ENCODE results near the gene RUNX3. TPM values are rescaled to one million over a fixed set of nuclear protein-coding genes. Genes with fewer than 3 reads are reported as not detected.

RUNX3 gene
- total RNA-seq, 2 donors from 2014 or later: 6.8 to 8.5 TPM

DNA sequence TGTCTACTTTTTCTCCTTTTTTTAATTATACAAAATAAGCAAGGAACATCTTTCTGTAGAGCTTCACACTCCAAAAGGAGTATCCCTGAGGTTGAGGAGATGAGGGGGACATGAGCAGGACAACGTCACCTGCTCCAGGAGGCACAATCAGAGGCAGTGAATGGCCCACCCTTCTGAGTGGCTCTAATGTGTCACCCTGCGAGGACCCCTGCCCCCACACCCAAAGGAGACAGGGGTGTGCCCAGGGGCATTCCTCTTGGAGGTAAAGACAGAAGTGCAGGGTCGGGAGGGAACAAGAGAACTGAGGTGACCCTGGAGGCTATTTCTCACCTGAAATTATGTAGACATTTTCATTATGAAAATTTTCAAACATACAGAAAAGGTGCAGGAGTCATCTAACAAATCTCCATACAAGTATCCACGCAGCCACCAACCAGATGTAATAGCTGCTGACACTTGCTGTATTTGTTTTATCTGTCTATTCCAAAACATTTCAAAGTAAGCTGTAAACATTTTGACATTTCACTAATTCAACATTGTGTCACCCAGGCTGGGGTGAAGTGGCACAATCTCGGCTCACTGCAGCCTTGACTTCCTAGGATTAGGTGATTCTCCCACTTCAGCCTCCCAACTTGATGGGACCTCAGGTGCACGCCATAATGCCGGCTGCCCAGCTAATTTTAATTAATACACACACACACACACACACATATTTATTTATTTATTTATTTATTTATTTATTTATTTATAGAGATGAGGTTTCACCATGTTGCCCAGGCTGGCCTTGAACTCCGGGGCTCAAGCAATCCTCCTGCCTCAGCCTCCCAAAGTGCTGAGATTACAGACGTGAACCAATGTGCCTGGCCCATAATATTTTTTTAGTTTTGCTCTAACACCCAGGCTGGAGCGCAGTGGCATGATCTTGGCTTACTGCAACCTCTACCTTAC lies 70.7 kb downstream of the RUNX3 start:
- no peak for DNase-seq (ENCODE audit: low spot score)
- no peak overlapping the region for H3K4me3 ChIP-seq
- no peaks in the 10 kb centered on the region for H3K4me1 ChIP-seq (ENCODE audit: control insufficient read depth in 1 of 2, low read depth in 2 of 2)
- no peak for ATAC-seq (ENCODE audit: insufficient number of reproducible peaks, low FRiP score, low read depth)
- TF ChIP-seq, protein P1, sequence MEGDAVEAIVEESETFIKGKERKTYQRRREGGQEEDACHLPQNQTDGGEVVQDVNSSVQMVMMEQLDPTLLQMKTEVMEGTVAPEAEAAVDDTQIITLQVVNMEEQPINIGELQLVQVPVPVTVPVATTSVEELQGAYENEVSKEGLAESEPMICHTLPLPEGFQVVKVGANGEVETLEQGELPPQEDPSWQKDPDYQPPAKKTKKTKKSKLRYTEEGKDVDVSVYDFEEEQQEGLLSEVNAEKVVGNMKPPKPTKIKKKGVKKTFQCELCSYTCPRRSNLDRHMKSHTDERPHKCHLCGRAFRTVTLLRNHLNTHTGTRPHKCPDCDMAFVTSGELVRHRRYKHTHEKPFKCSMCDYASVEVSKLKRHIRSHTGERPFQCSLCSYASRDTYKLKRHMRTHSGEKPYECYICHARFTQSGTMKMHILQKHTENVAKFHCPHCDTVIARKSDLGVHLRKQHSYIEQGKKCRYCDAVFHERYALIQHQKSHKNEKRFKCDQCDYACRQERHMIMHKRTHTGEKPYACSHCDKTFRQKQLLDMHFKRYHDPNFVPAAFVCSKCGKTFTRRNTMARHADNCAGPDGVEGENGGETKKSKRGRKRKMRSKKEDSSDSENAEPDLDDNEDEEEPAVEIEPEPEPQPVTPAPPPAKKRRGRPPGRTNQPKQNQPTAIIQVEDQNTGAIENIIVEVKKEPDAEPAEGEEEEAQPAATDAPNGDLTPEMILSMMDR (IDR thresholded peaks at IDR 0.05): no peak
- no peak overlapping the region for H3K27ac ChIP-seq
- no peaks in the 10 kb centered on the region for H3K9me3 ChIP-seq
- H3K27me3 ChIP-seq (replicated peaks; ENCODE audit: insufficient read depth): no peaks in the 10 kb centered on the region
- H3K36me3 ChIP-seq: no peaks in the 10 kb centered on the region

DNA sequence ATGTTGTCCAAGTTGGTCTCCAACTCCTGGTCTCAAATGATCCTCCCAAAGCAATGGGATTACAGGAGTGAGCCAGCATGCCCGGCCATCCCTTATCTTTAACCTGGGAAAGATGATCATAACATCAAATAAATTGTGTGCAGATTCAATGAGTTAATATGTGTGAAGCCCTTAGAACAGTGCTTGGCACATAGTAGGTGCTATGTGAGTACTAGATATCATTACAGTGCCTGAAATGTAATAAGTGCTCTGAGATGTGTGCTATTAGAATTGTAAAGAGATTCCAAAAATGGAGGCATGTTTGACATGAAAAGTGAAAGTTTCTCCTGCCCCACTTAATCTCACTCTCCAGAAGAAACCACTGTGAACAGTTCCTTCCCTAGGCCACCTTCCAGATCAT lies 71.8 kb downstream of the RUNX3 start:
- Histone ChIP-seq H3K27me3 (replicated peaks; ENCODE audit: insufficient read depth) (no peaks in the 10 kb centered on the region), H3K4me3 (no peak overlapping the region), H3K4me1 (ENCODE audit: control insufficient read depth in 1 of 2, low read depth in 2 of 2) (no peaks in the 10 kb centered on the region), H3K27ac (no peak overlapping the region), H3K9me3 (no peaks in the 10 kb centered on the region), H3K36me3 (no peaks in the 10 kb centered on the region)
- ATAC-seq (ENCODE audit: insufficient number of reproducible peaks, low FRiP score, low read depth) (no peak), DNase-seq (ENCODE audit: low spot score) (no peak)
- TF ChIP-seq, protein P1 (IDR thresholded peaks at IDR 0.05): no peak

DNA sequence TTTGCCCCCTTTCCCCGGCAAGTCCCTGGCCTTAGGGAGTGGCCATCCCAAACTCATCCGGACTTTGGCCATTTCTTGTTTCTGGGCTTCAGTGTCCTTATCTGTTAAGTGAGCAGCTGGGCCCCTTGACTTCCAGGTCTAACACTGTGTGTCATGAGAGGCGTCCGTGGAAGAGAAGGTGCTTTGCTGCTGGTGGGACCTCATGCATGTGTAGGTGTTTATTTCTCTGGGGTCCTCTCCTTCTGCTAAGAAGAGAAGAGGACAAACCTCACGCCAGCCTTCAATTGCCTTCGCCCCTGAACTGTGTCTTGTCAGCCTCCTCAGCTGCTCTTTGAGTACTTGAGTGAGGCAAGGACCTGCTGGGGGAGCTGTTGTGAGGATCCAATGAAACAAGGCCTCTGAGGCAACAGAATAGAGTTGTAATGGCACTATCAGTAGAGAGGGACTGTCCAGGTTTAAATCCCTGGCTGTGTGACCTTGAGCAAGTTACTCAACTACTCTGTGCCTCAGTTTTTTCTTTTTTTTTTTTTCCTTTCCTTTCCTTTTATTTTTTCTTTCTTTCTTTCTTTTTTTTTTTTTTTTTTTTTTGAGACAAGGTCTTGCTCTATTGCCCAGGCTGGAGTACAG lies 72.5 kb downstream of the RUNX3 start:
- Histone ChIP-seq H3K4me1 (ENCODE audit: control insufficient read depth in 1 of 2, low read depth in 2 of 2) (no peaks in the 10 kb centered on the region), H3K27me3 (replicated peaks; ENCODE audit: insufficient read depth) (no peaks in the 10 kb centered on the region), H3K9me3 (no peaks in the 10 kb centered on the region), H3K4me3 (no peak overlapping the region), H3K36me3 (no peaks in the 10 kb centered on the region), H3K27ac (no peak overlapping the region)
- TF ChIP-seq, protein P1 (IDR thresholded peaks at IDR 0.05): no peak
- DNase-seq (ENCODE audit: low spot score) (no peak), ATAC-seq (ENCODE audit: insufficient number of reproducible peaks, low FRiP score, low read depth) (no peak)

DNA sequence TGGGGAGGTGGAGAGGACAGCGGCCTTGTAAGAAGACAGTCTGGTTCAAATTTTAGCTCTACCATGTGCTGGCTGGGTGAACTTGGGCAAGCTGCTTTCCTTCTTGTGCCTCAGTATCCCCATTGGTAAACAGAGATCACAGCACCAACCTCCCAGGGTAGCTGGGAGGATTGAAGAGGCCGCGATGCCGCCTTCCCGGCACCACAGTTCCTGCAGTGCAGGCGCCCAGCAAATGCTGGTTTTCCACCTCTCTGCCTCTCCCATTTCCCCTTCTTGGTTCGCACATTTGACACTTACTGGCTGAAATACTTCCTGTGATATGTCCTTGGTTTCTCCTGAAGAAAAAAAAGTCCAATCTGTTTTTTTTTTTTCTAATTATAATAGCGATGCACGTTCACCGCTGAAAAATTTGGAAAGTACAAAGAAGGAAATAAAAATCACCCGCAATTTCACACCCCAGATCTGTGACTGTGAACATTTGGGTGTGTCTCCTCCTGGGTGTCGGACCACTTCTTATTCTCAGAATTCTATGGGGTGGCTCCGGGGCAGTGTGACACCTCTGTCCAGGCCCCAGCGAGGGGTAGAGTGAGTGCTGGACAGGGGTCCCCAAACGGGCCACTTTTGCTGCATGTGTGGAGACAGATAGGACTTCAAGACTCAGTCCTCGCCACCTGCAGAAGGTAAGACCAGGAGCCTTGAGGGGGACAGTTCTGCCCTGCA lies 73.1 kb downstream of the RUNX3 start:
- H3K9me3 ChIP-seq: no peaks in the 10 kb centered on the region
- DNase-seq (ENCODE audit: low spot score) (no peak), ATAC-seq (ENCODE audit: insufficient number of reproducible peaks, low FRiP score, low read depth) (no peak)
- H3K4me3 ChIP-seq: no peak overlapping the region
- no peaks in the 10 kb centered on the region for H3K36me3 ChIP-seq
- TF ChIP-seq, protein P1 (IDR thresholded peaks at IDR 0.05): no peak
- H3K27ac ChIP-seq: no peak overlapping the region
- no peaks in the 10 kb centered on the region for H3K27me3 ChIP-seq (replicated peaks; ENCODE audit: insufficient read depth)
- H3K4me1 ChIP-seq (ENCODE audit: control insufficient read depth in 1 of 2, low read depth in 2 of 2): no peaks in the 10 kb centered on the region

DNA sequence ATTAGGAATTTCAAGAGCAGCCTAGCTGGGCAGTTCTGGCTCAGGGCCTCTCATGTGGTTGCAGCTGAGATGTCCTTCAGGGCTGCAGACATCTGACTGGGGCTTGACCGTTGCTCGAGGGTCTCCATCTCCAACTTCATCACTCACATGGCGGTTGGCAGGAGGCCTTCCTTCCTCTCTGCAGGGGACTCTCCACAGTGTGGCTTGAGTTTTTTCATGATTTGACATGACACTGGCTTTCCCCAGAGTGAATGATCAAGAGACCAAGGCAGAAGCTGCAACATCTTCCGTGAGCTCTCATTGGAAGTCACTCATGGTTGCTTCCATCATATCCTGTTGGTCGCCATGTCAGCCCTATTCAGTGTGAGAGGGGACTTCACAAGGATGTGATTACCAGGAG lies 74.6 kb downstream of the RUNX3 start:
- Histone ChIP-seq H3K4me3 (no peak overlapping the region), H3K27ac (no peak overlapping the region), H3K4me1 (ENCODE audit: control insufficient read depth in 1 of 2, low read depth in 2 of 2) (no peaks in the 10 kb centered on the region), H3K9me3 (no peaks in the 10 kb centered on the region), H3K27me3 (replicated peaks; ENCODE audit: insufficient read depth) (no peaks in the 10 kb centered on the region), H3K36me3 (no peaks in the 10 kb centered on the region)
- DNase-seq (ENCODE audit: low spot score) (no peak), ATAC-seq (ENCODE audit: insufficient number of reproducible peaks, low FRiP score, low read depth) (no peak)
- TF ChIP-seq, protein P1 (IDR thresholded peaks at IDR 0.05): no peak

All from thoracic aorta (tissue), 2 donors.